ENCODE results near the gene R3HDM2.

- TF ChIP-seq POLR2A (IDR thresholded peaks at IDR 0.05) (no peak), CTCF (IDR thresholded peaks at IDR 0.05) (peak in 1 of 2 donors; percentile 56), POLR2AphosphoS5 (IDR thresholded peaks at IDR 0.05) (no peak), EP300 (IDR thresholded peaks at IDR 0.05) (no peak)
Measured at GRCh38 chr12:57224973-57225679, 205.7 kb downstream of the R3HDM2 start.

Data from suprapubic skin (tissue), 4 donors.